OCI-LY7 (cell line): ENCODE measurements around the gene DCP1B.

ENCODE experiments used
- EZH2phosphoT487 ChIP-seq: fragments of 200-600 bp; sonication (generic); IDR thresholded peaks from 2 replicates; pipeline ENCODE4 v1.6.1; 2018; ENCODE audit warnings: low read depth, borderline replicate concordance, mild to moderate bottlenecking, mixed run types, antibody characterized with exemption, low read length, moderate library complexity, mixed read lengths
- TF ChIP-seq, protein P1 (sequence below): fragments of 200-600 bp; sonication (generic); conservative IDR thresholded peaks from 2 replicates; pipeline ENCODE4 v1.5.1; 2014; ENCODE audit warnings: mild to moderate bottlenecking, antibody characterized with exemption, low read length, moderate library complexity, mixed read lengths

DNA sequence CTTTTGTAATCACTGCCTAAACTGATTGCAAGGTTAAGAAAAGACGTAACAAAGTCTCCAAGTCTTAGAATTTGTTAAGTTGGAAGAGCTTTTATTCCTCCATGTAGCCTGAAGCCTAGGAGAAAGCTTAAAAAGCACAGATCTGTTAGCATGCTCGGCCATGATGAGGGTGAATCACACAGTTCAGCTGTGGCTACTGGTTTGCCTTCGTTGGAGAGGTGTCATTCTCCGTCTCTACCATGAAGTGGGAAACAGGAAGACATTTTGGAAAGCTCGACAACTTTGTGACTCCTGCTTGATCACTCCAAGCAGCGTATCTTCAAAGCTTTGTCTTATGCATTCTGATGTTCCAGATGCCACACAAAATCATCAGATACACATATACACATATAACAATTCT, 27.1 kb downstream of the DCP1B start:
- TF ChIP-seq, protein P1, sequence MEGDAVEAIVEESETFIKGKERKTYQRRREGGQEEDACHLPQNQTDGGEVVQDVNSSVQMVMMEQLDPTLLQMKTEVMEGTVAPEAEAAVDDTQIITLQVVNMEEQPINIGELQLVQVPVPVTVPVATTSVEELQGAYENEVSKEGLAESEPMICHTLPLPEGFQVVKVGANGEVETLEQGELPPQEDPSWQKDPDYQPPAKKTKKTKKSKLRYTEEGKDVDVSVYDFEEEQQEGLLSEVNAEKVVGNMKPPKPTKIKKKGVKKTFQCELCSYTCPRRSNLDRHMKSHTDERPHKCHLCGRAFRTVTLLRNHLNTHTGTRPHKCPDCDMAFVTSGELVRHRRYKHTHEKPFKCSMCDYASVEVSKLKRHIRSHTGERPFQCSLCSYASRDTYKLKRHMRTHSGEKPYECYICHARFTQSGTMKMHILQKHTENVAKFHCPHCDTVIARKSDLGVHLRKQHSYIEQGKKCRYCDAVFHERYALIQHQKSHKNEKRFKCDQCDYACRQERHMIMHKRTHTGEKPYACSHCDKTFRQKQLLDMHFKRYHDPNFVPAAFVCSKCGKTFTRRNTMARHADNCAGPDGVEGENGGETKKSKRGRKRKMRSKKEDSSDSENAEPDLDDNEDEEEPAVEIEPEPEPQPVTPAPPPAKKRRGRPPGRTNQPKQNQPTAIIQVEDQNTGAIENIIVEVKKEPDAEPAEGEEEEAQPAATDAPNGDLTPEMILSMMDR: no peak
- TF ChIP-seq EZH2phosphoT487: no peak
